ENCODE measurements around the gene DEPDC5. TPM values are rescaled to one million over a fixed set of nuclear protein-coding genes. Genes with fewer than 3 reads are reported as not detected.

The DEPDC5 gene
- total and polyA plus RNA-seq, 9 of the 15 experiments (the other 6 are each of a cell fraction or from before 2014, with no cell fraction given): 2.3 to 12.3 (median 10.7) TPM

DNA sequence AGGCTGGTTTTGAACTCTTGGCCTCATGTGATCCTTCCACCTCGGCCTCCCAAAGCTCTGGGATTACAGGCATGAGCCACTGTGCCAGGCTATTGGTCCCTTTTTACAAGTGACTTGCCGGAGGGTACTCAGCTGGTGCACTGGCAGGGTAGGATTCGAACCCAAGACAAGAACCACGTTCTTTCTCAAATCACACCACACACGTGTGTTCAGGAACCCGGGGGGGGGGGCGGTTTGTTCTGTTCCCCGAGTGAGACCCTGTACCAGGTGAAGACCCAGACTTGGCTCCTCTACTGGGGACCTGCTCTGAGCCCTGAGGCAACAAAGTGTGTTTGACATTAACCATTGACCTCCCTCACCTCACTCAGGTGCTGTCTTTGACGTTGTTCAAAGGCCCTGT lies 186.7 kb downstream of the DEPDC5 start:
- intact Hi-C loops (cut with micrococcal nuclease): no loop called here
- H3K9me3 ChIP-seq (replicated peaks; ENCODE audit: control insufficient read depth, insufficient read depth, low read depth, low read length): no peaks in the 10 kb centered on the region
- peaks cover 2% of the 10 kb centered on the region; the same call in 2 of the 3 replicates for H3K36me3 ChIP-seq (ENCODE audit: control insufficient read depth, insufficient read depth, low read length)
- no peak overlapping the region for H3K4me2 ChIP-seq (ENCODE audit: insufficient read depth, low read length)
- H2AFZ ChIP-seq (ENCODE audit: low read depth, low read length): peak overlapping the region; percentile 19; the same call in 1 of the 2 replicates
- CTCF ChIA-PET (ENCODE audit: low intra/inter-chr PET ratio): no interaction called here
- no peak overlapping the region for H3K4me3 ChIP-seq
- in situ Hi-C loops (cut with MboI): no loop called here
- FAIRE-seq (no peak), DNase-seq (ENCODE audit: extremely low read depth in 1 of 4, low spot score in 3 of 4) (no peak), ATAC-seq (no peak)
- BruUV-seq (replicated peaks): no TSS peak
- 71% methylated on average over 3 of the region's 9 CpGs for WGBS (ENCODE audit: insufficient coverage, low coverage, missing lambda C conversion rate)
- peaks cover 11% of the 10 kb centered on the region for H3K79me2 ChIP-seq (ENCODE audit: control insufficient read depth, insufficient read depth, low read length)
- no peaks in the 10 kb centered on the region for H3K27me3 ChIP-seq (ENCODE audit: control insufficient read depth in 2 of 2, insufficient read depth in 2 of 2, low read length in 2 of 2)
- H4K20me1 ChIP-seq (replicated peaks; ENCODE audit: control insufficient read depth, insufficient read depth, low read length): no peaks in the 10 kb centered on the region
- H3K4me1 ChIP-seq (replicated peaks in 1 of 2; ENCODE audit: control insufficient read depth in 2 of 2, insufficient read depth in 2 of 2, low read length in 2 of 2): peaks cover 42 to 45% of the 10 kb centered on the region in 2 experiments
- no peaks in the 10 kb centered on the region for H3K9me1 ChIP-seq (ENCODE audit: control insufficient read depth, insufficient read depth, low read length)
- H3K27ac ChIP-seq (ENCODE audit: extremely low read depth, low read depth, low read length): no peak overlapping the region
- H3K9ac ChIP-seq (ENCODE audit: insufficient read depth in 1 of 2, low read depth in 2 of 2, low read length in 2 of 2): no peak overlapping the region
- POLR2A ChIA-PET: interaction anchor here (0.6 kb wide), 1 partner anchor 951 kb away, joined by 4 read pairs; no protein-coding TSS in a partner anchor
- TF ChIP-seq EZH2 (IDR thresholded peaks at IDR 0.05; ENCODE audit: borderline replicate concordance, low read depth, low read length): no peak
- no peak for TF ChIP-seq ZNF263 (CRISPR knock-in tag; IDR thresholded peaks at IDR 0.05; ENCODE audit: borderline replicate concordance)
- TF ChIP-seq RBM25 (IDR thresholded peaks at IDR 0.05; ENCODE audit: low read depth, low read length, severe bottlenecking): peak; percentile 14
- no peak for TF ChIP-seq SAFB (IDR thresholded peaks at IDR 0.05; ENCODE audit: borderline replicate concordance, low read depth, low read length)
- 0 out of 2 replicates have a peak, but pooled peaks have one; percentile 29 for TF ChIP-seq BCOR (IDR thresholded peaks at IDR 0.05)
- TF ChIP-seq, protein P1, sequence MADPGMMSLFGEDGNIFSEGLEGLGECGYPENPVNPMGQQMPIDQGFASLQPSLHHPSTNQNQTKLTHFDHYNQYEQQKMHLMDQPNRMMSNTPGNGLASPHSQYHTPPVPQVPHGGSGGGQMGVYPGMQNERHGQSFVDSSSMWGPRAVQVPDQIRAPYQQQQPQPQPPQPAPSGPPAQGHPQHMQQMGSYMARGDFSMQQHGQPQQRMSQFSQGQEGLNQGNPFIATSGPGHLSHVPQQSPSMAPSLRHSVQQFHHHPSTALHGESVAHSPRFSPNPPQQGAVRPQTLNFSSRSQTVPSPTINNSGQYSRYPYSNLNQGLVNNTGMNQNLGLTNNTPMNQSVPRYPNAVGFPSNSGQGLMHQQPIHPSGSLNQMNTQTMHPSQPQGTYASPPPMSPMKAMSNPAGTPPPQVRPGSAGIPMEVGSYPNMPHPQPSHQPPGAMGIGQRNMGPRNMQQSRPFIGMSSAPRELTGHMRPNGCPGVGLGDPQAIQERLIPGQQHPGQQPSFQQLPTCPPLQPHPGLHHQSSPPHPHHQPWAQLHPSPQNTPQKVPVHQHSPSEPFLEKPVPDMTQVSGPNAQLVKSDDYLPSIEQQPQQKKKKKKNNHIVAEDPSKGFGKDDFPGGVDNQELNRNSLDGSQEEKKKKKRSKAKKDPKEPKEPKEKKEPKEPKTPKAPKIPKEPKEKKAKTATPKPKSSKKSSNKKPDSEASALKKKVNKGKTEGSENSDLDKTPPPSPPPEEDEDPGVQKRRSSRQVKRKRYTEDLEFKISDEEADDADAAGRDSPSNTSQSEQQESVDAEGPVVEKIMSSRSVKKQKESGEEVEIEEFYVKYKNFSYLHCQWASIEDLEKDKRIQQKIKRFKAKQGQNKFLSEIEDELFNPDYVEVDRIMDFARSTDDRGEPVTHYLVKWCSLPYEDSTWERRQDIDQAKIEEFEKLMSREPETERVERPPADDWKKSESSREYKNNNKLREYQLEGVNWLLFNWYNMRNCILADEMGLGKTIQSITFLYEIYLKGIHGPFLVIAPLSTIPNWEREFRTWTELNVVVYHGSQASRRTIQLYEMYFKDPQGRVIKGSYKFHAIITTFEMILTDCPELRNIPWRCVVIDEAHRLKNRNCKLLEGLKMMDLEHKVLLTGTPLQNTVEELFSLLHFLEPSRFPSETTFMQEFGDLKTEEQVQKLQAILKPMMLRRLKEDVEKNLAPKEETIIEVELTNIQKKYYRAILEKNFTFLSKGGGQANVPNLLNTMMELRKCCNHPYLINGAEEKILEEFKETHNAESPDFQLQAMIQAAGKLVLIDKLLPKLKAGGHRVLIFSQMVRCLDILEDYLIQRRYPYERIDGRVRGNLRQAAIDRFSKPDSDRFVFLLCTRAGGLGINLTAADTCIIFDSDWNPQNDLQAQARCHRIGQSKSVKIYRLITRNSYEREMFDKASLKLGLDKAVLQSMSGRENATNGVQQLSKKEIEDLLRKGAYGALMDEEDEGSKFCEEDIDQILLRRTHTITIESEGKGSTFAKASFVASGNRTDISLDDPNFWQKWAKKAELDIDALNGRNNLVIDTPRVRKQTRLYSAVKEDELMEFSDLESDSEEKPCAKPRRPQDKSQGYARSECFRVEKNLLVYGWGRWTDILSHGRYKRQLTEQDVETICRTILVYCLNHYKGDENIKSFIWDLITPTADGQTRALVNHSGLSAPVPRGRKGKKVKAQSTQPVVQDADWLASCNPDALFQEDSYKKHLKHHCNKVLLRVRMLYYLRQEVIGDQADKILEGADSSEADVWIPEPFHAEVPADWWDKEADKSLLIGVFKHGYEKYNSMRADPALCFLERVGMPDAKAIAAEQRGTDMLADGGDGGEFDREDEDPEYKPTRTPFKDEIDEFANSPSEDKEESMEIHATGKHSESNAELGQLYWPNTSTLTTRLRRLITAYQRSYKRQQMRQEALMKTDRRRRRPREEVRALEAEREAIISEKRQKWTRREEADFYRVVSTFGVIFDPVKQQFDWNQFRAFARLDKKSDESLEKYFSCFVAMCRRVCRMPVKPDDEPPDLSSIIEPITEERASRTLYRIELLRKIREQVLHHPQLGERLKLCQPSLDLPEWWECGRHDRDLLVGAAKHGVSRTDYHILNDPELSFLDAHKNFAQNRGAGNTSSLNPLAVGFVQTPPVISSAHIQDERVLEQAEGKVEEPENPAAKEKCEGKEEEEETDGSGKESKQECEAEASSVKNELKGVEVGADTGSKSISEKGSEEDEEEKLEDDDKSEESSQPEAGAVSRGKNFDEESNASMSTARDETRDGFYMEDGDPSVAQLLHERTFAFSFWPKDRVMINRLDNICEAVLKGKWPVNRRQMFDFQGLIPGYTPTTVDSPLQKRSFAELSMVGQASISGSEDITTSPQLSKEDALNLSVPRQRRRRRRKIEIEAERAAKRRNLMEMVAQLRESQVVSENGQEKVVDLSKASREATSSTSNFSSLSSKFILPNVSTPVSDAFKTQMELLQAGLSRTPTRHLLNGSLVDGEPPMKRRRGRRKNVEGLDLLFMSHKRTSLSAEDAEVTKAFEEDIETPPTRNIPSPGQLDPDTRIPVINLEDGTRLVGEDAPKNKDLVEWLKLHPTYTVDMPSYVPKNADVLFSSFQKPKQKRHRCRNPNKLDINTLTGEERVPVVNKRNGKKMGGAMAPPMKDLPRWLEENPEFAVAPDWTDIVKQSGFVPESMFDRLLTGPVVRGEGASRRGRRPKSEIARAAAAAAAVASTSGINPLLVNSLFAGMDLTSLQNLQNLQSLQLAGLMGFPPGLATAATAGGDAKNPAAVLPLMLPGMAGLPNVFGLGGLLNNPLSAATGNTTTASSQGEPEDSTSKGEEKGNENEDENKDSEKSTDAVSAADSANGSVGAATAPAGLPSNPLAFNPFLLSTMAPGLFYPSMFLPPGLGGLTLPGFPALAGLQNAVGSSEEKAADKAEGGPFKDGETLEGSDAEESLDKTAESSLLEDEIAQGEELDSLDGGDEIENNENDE (IDR thresholded peaks at IDR 0.05; ENCODE audit: low read depth, low read length): no peak
- no peak for TF ChIP-seq ZSCAN29 (IDR thresholded peaks at IDR 0.05)
- TF ChIP-seq ZNF354B (CRISPR knock-in tag; IDR thresholded peaks at IDR 0.05): no peak
- no peak for TF ChIP-seq CHCHD3 (CRISPR knock-in tag; IDR thresholded peaks at IDR 0.05)
- TF ChIP-seq SAP30 (IDR thresholded peaks at IDR 0.05; ENCODE audit: borderline replicate concordance, insufficient read depth, low read depth, low read length, poor library complexity, severe bottlenecking): no peak
- TF ChIP-seq, protein P2, sequence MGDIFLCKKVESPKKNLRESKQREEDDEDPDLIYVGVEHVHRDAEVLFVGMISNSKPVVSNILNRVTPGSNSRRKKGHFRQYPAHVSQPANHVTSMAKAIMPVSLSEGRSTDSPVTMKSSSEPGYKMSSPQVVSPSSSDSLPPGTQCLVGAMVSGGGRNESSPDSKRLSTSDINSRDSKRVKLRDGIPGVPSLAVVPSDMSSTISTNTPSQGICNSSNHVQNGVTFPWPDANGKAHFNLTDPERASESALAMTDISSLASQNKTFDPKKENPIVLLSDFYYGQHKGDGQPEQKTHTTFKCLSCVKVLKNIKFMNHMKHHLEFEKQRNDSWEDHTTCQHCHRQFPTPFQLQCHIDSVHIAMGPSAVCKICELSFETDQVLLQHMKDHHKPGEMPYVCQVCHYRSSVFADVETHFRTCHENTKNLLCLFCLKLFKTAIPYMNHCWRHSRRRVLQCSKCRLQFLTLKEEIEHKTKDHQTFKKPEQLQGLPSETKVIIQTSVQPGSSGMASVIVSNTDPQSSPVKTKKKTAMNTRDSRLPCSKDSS (IDR thresholded peaks at IDR 0.05; ENCODE audit: low read depth, partially characterized antibody): no peak

Data from K562 (cell line).